ENCODE measurements around the gene PLA2G2A. TPM values are rescaled to one million over a fixed set of nuclear protein-coding genes. Genes with fewer than 3 reads are reported as not detected.
"Not testable (repeated sequence)": the region's sequence is repeated elsewhere in the genome, so short reads cannot be mapped to it uniquely, and the experiment has no call there.

The PLA2G2A gene
- total RNA-seq, 4 donors from 2014 or later = 14.9 to 154 (median 60.9) TPM

GRCh38 chr1:20014153-20014552, 34.7 kb upstream of the PLA2G2A start:
- in situ Hi-C loops (cut with MboI; ENCODE audit: low pct_ligation_motif_present in 1 of 4, low pct_unique_long_range_greater_than_20kb in 1 of 4, low sequenced_read_pairs in 3 of 4) (no loop called here), intact Hi-C loops (cut with DNase I; ENCODE audit: low total_unique reads) (no loop called here)
- DNase-seq = no peak
- no peak overlapping the region for H3K27ac ChIP-seq
- H3K27me3 ChIP-seq = no peaks in the 10 kb centered on the region
- no peaks in the 10 kb centered on the region for H3K4me1 ChIP-seq
- no peak for TF ChIP-seq POLR2AphosphoS5 (IDR thresholded peaks at IDR 0.05)
- TF ChIP-seq CTCF (IDR thresholded peaks at IDR 0.05) = no peak
- no peak for TF ChIP-seq EP300 (IDR thresholded peaks at IDR 0.05; ENCODE audit: low read depth)
- no peak for TF ChIP-seq POLR2A (IDR thresholded peaks at IDR 0.05)
- H3K4me3 ChIP-seq = no peak overlapping the region
- peaks cover 9 to 13% of the 10 kb centered on the region in 2 donors for H3K9me3 ChIP-seq
- WGBS, 2 donors (ENCODE audit: low coverage in 1 of 2) = 83% methylated on average over 2 of the region's 2 CpGs; no CpG with 5 or more reads in 1 of the 2 donors
- H3K36me3 ChIP-seq = no peaks in the 10 kb centered on the region

- H3K27me3 ChIP-seq = no peaks in the 10 kb centered on the region
- H3K4me1 ChIP-seq = no peaks in the 10 kb centered on the region
- no peaks in the 10 kb centered on the region for H3K36me3 ChIP-seq
- no peak for DNase-seq
- peaks cover 0 to 3% of the 10 kb centered on the region in 2 donors for H3K9me3 ChIP-seq
- no peak overlapping the region for H3K27ac ChIP-seq
- in situ Hi-C loops (cut with MboI; ENCODE audit: low pct_ligation_motif_present in 1 of 4, low pct_unique_long_range_greater_than_20kb in 1 of 4, low sequenced_read_pairs in 3 of 4) = no loop called here
- no peak for TF ChIP-seq POLR2AphosphoS5 (IDR thresholded peaks at IDR 0.05)
- TF ChIP-seq EP300 (IDR thresholded peaks at IDR 0.05; ENCODE audit: low read depth) = no peak
- no peak for TF ChIP-seq POLR2A (IDR thresholded peaks at IDR 0.05)
- TF ChIP-seq CTCF (IDR thresholded peaks at IDR 0.05) = no peak
- no peak overlapping the region for H3K4me3 ChIP-seq
- WGBS, 2 donors (ENCODE audit: low coverage in 1 of 2) = 31 to 83% methylated on average over 1 of the region's 1 CpG
- intact Hi-C loops (cut with DNase I; ENCODE audit: low total_unique reads) = no loop called here
Measured at GRCh38 chr1:20010016-20010415, 30.6 kb upstream of the PLA2G2A start.

GRCh38 chr1:20009212-20009611, 29.8 kb upstream of the PLA2G2A start:
- no peaks in the 10 kb centered on the region for H3K4me1 ChIP-seq
- intact Hi-C loops (cut with DNase I; ENCODE audit: low total_unique reads) = no loop called here
- 57 to 86% methylated on average over 1 of the region's 1 CpG for WGBS, 2 donors (ENCODE audit: low coverage in 1 of 2)
- no peak overlapping the region for H3K4me3 ChIP-seq
- no peak for DNase-seq
- TF ChIP-seq POLR2AphosphoS5 (IDR thresholded peaks at IDR 0.05) = no peak
- no peak for TF ChIP-seq POLR2A (IDR thresholded peaks at IDR 0.05)
- no peak for TF ChIP-seq EP300 (IDR thresholded peaks at IDR 0.05; ENCODE audit: low read depth)
- TF ChIP-seq CTCF (IDR thresholded peaks at IDR 0.05) = no peak
- peaks cover 0 to 2% of the 10 kb centered on the region in 2 donors for H3K9me3 ChIP-seq
- no peaks in the 10 kb centered on the region for H3K36me3 ChIP-seq
- H3K27ac ChIP-seq = no peak overlapping the region
- in situ Hi-C loops (cut with MboI; ENCODE audit: low pct_ligation_motif_present in 1 of 4, low pct_unique_long_range_greater_than_20kb in 1 of 4, low sequenced_read_pairs in 3 of 4) = no loop called here
- no peaks in the 10 kb centered on the region for H3K27me3 ChIP-seq

GRCh38 chr1:20008391-20008841, 29.0 kb upstream of the PLA2G2A start:
- H3K27me3 ChIP-seq = no peaks in the 10 kb centered on the region
- H3K9me3 ChIP-seq = no peaks in the 10 kb centered on the region
- in situ Hi-C loops (cut with MboI; ENCODE audit: low pct_ligation_motif_present in 1 of 4, low pct_unique_long_range_greater_than_20kb in 1 of 4, low sequenced_read_pairs in 3 of 4) = no loop called here
- H3K4me3 ChIP-seq = no peak overlapping the region
- DNase-seq = no peak
- intact Hi-C loops (cut with DNase I; ENCODE audit: low total_unique reads) = no loop called here
- TF ChIP-seq CTCF (IDR thresholded peaks at IDR 0.05) = no peak
- TF ChIP-seq EP300 (IDR thresholded peaks at IDR 0.05; ENCODE audit: low read depth) = no peak
- no peak for TF ChIP-seq POLR2AphosphoS5 (IDR thresholded peaks at IDR 0.05)
- TF ChIP-seq POLR2A (IDR thresholded peaks at IDR 0.05) = no peak
- no peaks in the 10 kb centered on the region for H3K36me3 ChIP-seq
- 59% methylated on average over 2 of the region's 2 CpGs; no CpG with 5 or more reads in 1 of the 2 donors for WGBS, 2 donors (ENCODE audit: low coverage in 1 of 2)
- H3K27ac ChIP-seq = no peak overlapping the region
- H3K4me1 ChIP-seq = no peaks in the 10 kb centered on the region

- in situ Hi-C loops (cut with MboI; ENCODE audit: low pct_ligation_motif_present in 1 of 4, low pct_unique_long_range_greater_than_20kb in 1 of 4, low sequenced_read_pairs in 3 of 4); H3K4me1 ChIP-seq; H3K27me3 ChIP-seq; H3K36me3 ChIP-seq; H3K27ac ChIP-seq; H3K4me3 ChIP-seq; intact Hi-C loops (cut with DNase I; ENCODE audit: low total_unique reads); H3K9me3 ChIP-seq; DNase-seq: not testable (repeated sequence)
- WGBS, 2 donors (ENCODE audit: low coverage in 1 of 2) = 38% methylated on average over 3 of the region's 3 CpGs
Measured at GRCh38 chr1:19998823-19999222, 19.4 kb upstream of the PLA2G2A start.

All from transverse colon (tissue), 4 donors.